Measurements from ENCODE around the gene LARP4B. TPM values are rescaled to one million over a fixed set of nuclear protein-coding genes. Genes with fewer than 3 reads are reported as not detected.

The LARP4B gene
- total RNA-seq, 2 experiments from 2014 or later: 66.7 to 69.3 TPM

DNA sequence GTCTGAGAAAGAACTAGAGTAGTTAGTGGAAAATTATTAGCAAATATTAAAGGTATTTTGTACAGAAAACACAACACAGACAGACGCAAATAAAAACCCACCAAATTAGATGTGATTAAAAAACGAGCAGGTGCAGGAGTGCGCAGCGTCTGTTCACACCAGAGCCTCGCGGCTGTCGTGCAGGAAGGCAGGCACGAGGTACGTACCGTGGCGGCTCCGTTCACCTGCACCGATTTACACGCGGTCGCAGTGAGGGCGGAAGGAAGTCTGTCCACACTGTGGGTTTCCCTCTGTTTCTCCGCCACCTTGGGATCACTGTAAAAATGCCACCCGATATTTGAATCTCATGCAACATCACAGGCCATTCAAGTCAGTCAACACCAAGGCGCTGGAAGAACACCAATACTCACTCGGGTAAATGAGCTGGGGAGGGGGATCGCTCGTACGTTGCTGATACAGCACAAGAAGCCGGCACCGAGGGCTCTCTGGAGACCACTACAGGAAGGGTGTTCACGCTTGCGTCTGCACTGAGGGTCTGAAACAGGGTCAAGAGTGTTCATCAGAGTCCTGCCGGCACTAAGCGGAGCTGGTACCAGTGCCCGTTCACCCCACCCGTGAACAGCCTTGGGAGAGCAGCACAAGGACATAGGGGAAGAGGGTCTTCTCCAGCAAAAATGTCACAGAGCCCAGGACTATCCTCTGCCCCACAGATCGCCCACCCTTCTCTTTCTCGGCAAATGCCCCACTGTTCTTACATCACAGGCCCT, 116.8 kb downstream of the LARP4B start:
- H3K36me3 Mint-ChIP-seq (ENCODE audit: low read depth): peaks cover 37% of the 10 kb centered on the region
- H3K4me1 Mint-ChIP-seq (ENCODE audit: low read depth): no peaks in the 10 kb centered on the region
- DNase-seq: no peak
- no peaks in the 10 kb centered on the region for H3K27me3 Mint-ChIP-seq (ENCODE audit: low read depth)
- no peak overlapping the region for H3K27ac Mint-ChIP-seq
- intact Hi-C loops (cut with micrococcal nuclease): no loop called here
- CTCF ChIA-PET: no interaction called here
- no peak overlapping the region for H3K4me3 Mint-ChIP-seq
- H3K9me3 Mint-ChIP-seq: no peaks in the 10 kb centered on the region

DNA sequence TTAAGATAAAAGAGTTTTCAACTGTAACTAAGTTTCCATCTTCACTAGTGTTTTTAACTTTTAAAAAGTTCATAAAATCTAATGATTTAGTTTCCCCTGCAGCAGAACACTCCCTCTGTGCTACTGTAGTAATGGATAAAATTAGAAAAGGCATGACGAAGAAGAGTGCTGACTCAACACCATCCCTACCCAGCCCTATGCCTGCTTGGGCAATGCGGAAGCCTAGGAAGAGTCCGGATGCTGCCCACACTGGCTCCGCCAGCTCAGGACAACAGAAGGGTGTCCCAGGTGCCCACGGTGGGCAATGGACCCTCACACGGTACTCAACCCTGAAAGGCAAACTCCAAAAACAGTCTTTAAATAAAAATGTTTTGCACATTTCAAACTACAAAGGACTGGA, 118.2 kb downstream of the LARP4B start:
- Mint-ChIP-seq H3K27ac (no peak overlapping the region), H3K27me3 (ENCODE audit: low read depth) (no peaks in the 10 kb centered on the region), H3K4me3 (no peak overlapping the region), H3K36me3 (ENCODE audit: low read depth) (peaks cover 33% of the 10 kb centered on the region), H3K4me1 (ENCODE audit: low read depth) (no peaks in the 10 kb centered on the region), H3K9me3 (no peaks in the 10 kb centered on the region)
- CTCF ChIA-PET: no interaction called here
- intact Hi-C loops (cut with micrococcal nuclease): no loop called here
- DNase-seq: no peak

DNA sequence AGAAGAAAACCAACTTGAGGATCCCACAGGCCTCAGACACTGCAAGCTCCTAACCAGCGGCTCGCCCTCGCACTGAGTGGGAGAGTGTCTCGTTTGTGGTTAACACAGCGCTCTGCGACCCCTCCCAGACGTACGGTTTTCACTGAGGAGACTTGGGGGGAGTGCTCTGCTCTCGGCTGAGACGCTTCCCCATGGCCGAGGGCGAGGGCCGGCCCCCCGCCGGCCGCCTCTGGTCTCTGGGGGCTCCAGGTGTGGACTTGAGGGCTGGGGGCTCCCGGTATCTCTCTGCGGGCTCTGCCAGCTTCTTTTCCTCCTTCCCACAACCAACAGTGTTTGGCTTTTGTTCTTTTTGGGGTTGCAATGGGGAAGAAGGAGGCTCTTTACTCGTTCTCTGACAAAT, 118.7 kb downstream of the LARP4B start:
- Mint-ChIP-seq H3K9me3 (no peaks in the 10 kb centered on the region), H3K4me3 (no peak overlapping the region), H3K27me3 (ENCODE audit: low read depth) (no peaks in the 10 kb centered on the region), H3K36me3 (ENCODE audit: low read depth) (peaks cover 30% of the 10 kb centered on the region), H3K27ac (no peak overlapping the region), H3K4me1 (ENCODE audit: low read depth) (no peaks in the 10 kb centered on the region)
- no peak for DNase-seq
- intact Hi-C loops (cut with micrococcal nuclease): no loop called here
- CTCF ChIA-PET: no interaction called here

DNA sequence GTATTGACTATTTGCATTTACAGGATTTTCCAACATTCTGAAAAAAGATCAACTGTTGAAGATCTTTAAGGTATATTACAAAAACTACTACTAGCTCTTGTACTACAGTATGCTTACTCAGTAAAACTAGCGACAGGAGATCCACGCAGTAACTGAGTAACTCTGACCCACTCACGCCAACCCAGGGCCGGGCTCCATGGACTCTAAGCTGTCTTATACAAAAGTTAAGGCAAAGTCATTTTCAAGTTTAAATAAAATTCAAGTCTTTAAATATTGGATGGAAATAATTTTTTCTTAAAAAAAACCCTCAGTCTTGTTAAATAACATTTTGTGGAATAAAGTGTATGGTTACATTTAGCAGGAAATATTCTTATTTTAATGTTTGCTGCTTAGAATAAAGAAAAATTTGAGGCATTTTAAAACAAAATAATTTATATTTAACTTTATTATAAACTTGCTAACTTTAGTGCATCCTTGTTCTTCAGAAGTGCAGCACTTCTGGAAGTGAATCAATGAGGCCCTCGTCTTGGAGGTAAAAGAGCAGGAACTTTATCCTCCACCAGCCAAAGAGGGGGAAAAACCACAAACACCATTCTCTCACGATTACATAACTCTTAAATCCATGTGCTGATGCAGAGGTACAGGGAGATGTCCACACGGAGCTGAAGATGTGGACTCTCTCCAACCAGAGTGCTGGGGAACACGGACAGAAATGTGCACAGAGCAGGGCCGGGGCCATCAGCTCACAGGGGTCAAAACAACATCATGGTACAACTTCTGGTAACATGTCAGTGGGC, 119.9 kb downstream of the LARP4B start:
- no peak for DNase-seq
- H3K27ac Mint-ChIP-seq: no peak overlapping the region
- intact Hi-C loops (cut with micrococcal nuclease): no loop called here
- H3K36me3 Mint-ChIP-seq (ENCODE audit: low read depth): peaks cover 31% of the 10 kb centered on the region
- H3K4me1 Mint-ChIP-seq (ENCODE audit: low read depth): no peaks in the 10 kb centered on the region
- H3K4me3 Mint-ChIP-seq: no peak overlapping the region
- H3K27me3 Mint-ChIP-seq (ENCODE audit: low read depth): no peaks in the 10 kb centered on the region
- H3K9me3 Mint-ChIP-seq: no peaks in the 10 kb centered on the region
- CTCF ChIA-PET: interaction anchor here (0.6 to 1.1 kb wide), 2 partner anchors 23 to 135 kb away, joined by 3 read pairs; no protein-coding TSS in a partner anchor

DNA sequence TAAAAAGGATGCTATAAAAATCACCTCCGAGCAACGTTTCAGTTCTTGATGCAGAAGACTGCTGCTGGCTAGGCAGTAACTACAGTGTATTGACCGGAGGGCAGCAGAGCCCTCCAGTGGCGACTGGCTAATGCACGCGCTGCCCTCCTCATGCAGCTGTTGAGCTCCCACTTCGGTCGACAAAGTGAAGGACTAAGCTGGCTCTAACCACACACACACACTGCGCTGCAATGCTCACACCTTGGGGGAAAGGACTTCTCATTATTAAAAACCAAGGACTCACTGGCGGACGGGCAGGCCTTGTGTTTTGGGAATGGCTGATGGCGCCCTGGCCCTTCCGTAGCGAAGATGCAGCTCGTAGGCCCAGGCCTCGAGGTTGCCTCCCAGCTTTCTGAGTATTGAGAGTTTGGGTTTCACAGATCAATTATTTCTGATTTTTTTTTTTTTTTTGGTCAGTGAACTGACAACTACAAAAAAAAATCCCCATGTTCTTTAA, 121.1 kb downstream of the LARP4B start:
- CTCF ChIA-PET: interaction anchor here (0.6 to 1.1 kb wide), 2 partner anchors 22 to 233 kb away, joined by 3 to 6 read pairs; no protein-coding TSS in a partner anchor
- Mint-ChIP-seq H3K4me1 (ENCODE audit: low read depth) (no peaks in the 10 kb centered on the region), H3K36me3 (ENCODE audit: low read depth) (peaks cover 29% of the 10 kb centered on the region), H3K27ac (peak overlapping the region; percentile 46), H3K9me3 (no peaks in the 10 kb centered on the region), H3K27me3 (ENCODE audit: low read depth) (no peaks in the 10 kb centered on the region), H3K4me3 (no peak overlapping the region)
- no peak for DNase-seq
- intact Hi-C loops (cut with micrococcal nuclease): loop anchor here (1.0 kb wide), 1 partner anchor 299 kb away; no protein-coding TSS in a partner anchor

DNA sequence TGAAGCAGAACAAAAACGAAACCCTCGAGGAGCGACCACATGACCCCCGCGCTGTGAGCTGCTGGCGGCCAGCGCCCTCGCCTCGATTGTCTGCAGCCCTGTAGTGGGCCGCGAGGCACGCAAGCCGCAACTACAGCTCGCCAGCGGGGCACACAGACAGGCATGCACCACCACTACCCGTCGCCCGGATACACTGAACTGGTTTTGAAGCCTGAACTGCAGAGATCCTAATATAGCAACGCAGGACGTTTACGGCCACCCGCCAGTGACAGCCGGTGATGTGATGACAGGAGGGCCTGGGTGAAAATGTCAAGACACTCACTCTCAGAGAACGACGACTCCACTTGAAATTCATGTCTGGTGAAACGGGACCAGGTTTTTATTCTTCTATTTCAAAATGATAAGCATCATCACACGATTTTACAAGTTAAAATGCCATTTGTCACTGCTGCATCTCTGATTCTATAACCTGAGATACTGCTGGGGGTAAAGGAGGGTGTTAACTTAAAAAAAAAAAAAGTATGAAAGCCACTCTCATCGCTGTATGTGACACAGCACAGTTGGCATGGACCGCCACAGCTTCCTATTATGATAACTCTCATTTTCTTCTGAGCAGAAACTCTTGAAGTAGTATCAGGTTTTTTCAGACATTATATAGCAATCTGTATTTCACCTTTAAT, 121.7 kb downstream of the LARP4B start:
- Mint-ChIP-seq H3K9me3 (no peaks in the 10 kb centered on the region), H3K36me3 (ENCODE audit: low read depth) (peaks cover 23% of the 10 kb centered on the region), H3K27ac (no peak overlapping the region), H3K4me1 (ENCODE audit: low read depth) (no peaks in the 10 kb centered on the region), H3K27me3 (ENCODE audit: low read depth) (no peaks in the 10 kb centered on the region), H3K4me3 (no peak overlapping the region)
- no peak for DNase-seq
- CTCF ChIA-PET: no interaction called here
- intact Hi-C loops (cut with micrococcal nuclease): loop anchor here (1.0 kb wide), 1 partner anchor 299 kb away; no protein-coding TSS in a partner anchor

DNA sequence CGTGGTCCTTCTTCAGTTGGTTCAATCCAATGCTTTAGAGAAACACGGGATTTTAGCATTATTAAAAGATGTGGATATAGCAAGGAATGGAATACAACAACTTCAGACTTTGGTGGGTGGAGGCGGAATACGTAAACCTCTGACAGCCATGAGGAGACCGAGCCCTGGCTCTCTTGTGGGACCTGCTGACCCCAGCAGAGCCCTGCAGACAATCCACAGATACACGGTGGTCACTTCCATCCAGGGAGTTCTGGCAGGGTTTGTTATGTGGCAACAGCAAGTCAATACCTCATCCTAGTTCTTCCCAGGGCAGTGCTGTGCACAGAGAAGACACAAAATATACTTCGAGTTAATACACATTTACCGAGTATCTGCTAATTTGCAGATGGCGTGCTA, 123.5 kb downstream of the LARP4B start:
- CTCF ChIA-PET: no interaction called here
- Mint-ChIP-seq H3K9me3 (no peaks in the 10 kb centered on the region), H3K27me3 (ENCODE audit: low read depth) (no peaks in the 10 kb centered on the region), H3K4me3 (no peak overlapping the region), H3K36me3 (ENCODE audit: low read depth) (peaks cover 13% of the 10 kb centered on the region), H3K4me1 (ENCODE audit: low read depth) (no peaks in the 10 kb centered on the region), H3K27ac (no peak overlapping the region)
- no peak for DNase-seq
- intact Hi-C loops (cut with micrococcal nuclease): no loop called here

DNA sequence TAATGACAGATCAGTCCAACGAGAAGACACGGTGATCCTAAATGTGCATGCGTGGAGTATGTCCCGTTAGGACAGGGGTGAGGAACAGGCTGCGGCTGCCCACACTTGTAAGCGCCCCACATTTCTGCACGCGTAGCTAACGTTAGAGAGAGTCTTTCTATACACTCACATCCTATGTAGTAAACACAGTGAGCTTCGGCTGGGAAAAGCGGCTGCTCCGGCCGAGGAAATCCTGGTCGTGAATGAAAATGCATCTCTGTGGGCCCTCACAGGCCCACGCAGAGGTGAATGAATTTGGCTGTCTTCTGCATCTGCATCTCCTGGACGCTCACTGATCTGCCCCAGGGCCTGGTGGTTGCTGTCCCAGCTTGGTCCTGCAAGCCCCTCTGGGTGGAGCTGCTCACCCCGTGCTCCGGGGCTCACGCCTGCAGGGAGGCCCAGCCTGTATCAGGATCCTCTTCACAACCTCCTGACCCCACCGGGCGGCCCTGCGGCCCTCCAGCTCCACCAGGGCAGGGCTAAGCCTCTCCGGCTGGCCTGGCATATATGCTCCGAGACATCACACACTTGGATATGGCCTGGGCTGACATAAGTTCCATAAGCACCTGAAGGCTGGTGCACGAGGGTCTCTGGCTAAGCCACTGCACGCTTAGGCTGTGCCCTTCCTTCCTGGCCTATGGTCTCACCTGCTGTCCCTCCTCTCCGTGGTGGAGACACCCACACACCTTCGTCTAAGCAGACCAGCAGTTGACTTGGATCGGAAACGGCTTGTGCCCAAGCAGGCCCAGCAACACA, 124.1 kb downstream of the LARP4B start:
- no peak for DNase-seq
- Mint-ChIP-seq H3K4me3 (no peak overlapping the region), H3K9me3 (no peaks in the 10 kb centered on the region), H3K27me3 (ENCODE audit: low read depth) (no peaks in the 10 kb centered on the region), H3K27ac (no peak overlapping the region), H3K4me1 (ENCODE audit: low read depth) (no peaks in the 10 kb centered on the region), H3K36me3 (ENCODE audit: low read depth) (peaks cover 12% of the 10 kb centered on the region)
- CTCF ChIA-PET: no interaction called here
- intact Hi-C loops (cut with micrococcal nuclease): no loop called here

DNA sequence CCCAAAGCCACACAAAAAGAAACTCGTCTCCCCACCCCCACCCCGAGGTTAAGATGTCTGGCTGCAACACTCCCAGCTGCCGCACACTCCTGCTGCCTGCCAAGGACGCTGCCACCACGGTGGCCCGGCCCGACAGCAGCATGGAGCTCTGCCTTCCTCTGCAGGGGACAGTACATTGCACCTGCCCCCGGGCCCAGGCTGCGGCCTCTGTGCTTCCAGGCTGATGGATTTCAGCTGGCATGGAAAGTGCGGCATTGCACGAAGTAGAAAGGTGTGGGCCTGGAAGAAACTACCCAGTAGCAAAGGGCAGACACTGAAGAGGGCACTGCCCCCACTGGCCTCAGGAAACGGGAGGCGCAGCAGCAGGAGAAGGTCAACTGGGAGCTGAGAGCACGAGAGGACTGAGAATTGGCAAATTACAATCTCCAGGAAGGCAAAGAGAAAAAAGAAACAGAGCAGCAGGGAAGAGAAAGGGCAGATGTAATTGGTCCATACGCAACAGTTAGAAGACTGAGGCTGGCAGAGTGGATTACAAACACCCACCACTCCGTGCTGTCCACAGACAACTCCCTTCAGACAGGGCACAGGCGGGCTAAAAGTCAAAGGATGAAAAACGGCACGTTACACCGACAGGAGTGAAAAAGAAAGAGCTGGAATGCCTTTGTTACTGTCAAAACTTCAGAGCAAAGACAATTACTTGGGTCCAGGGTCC, 124.9 kb downstream of the LARP4B start:
- Mint-ChIP-seq H3K4me3 (no peak overlapping the region), H3K4me1 (ENCODE audit: low read depth) (no peaks in the 10 kb centered on the region), H3K27ac (no peak overlapping the region), H3K36me3 (ENCODE audit: low read depth) (peaks cover 7% of the 10 kb centered on the region), H3K27me3 (ENCODE audit: low read depth) (no peaks in the 10 kb centered on the region), H3K9me3 (no peaks in the 10 kb centered on the region)
- CTCF ChIA-PET: no interaction called here
- no peak for DNase-seq
- intact Hi-C loops (cut with micrococcal nuclease): no loop called here

DNA sequence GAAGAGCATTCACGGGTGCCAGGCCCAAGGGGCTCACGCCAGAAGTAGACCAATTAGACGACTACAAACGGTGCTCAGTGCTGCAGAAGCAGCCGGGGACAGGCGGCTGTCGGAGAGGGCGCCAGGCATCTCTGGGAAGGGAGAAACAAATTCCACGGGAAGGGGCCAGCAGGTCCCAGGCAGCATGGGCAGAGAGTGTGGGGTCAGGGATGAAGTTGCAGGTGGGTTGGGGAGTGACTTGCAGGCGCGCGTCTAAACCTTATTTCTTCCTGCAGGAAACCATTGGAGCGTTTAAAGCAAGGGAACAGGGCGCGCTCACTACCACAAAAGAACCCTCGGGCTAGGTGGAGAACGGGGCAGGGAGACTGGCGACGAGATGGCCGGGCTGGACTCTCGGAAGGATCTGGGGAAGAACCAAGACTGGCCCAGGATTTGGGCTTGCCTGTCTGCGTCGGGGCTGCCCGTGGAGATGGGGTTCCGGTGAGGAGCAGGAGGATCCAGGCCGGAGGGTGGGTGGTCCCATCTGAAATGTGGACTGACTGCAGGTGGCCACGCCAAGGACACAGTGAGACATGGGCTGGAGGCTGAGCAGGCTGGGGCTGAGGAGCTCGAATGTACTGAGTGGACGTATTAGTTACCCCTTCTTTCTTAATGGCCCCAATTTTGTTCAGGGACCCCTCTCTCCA, 125.7 kb downstream of the LARP4B start:
- no peak overlapping the region for H3K4me3 Mint-ChIP-seq
- intact Hi-C loops (cut with micrococcal nuclease): no loop called here
- H3K36me3 Mint-ChIP-seq (ENCODE audit: low read depth): peaks cover 8% of the 10 kb centered on the region
- DNase-seq: no peak
- H3K9me3 Mint-ChIP-seq: no peaks in the 10 kb centered on the region
- no peak overlapping the region for H3K27ac Mint-ChIP-seq
- no peaks in the 10 kb centered on the region for H3K27me3 Mint-ChIP-seq (ENCODE audit: low read depth)
- CTCF ChIA-PET: no interaction called here
- no peaks in the 10 kb centered on the region for H3K4me1 Mint-ChIP-seq (ENCODE audit: low read depth)

Measured in activated naive CD4-positive, alpha-beta T cell treated with anti-CD3 and anti-CD28 coated beads for 36 hours (primary cell).